Keratinocyte (primary cell): Measurements from ENCODE around the gene RNU7-1. TPM values are rescaled to one million over a fixed set of nuclear protein-coding genes. Genes with fewer than 3 reads are reported as not detected.

Experiments
- DNase-seq: peaks from one replicate; pipeline ENCODE4 v3.0.0-alpha.2; 2011; ENCODE audit warnings: low read depth, missing footprints, low spot score
- FAIRE-seq: peaks from 2 replicates; lab custom pipeline; 2011; peaks lifted over from hg19 to GRCh38; lab: Jason Lieb, UNC
- H2AFZ ChIP-seq: 2 replicates; pipeline ENCODE4 v1.6.0; 2012; ENCODE audit warnings: low read length, control low read depth, inconsistent platforms; ENCODE audit not compliant: control insufficient read depth
- H3K27ac ChIP-seq: 2 replicates; pipeline ENCODE4 v1.5.1; 2011; ENCODE audit warnings: low read length; ENCODE audit not compliant: control insufficient read depth, insufficient read depth
- H3K27me3 ChIP-seq: 3 replicates; pipeline ENCODE4 v1.6.0; 2011; ENCODE audit warnings: low read length; ENCODE audit not compliant: control insufficient read depth, insufficient read depth; ENCODE audit errors: extremely low read depth
- H3K36me3 ChIP-seq, 2 experiments: 2 replicates in 1 of 2; 3 replicates in 1 of 2; pipeline ENCODE4 v1.5.1; 2011; ENCODE audit warnings: low read length in 2 of 2, mild to moderate bottlenecking in 1 of 2; ENCODE audit not compliant: control insufficient read depth in 2 of 2, insufficient read depth in 2 of 2; ENCODE audit errors: extremely low read depth in 1 of 2
- H3K4me1 ChIP-seq: 3 replicates; pipeline ENCODE4 v1.5.1; 2011; ENCODE audit warnings: low read length; ENCODE audit not compliant: control insufficient read depth, insufficient read depth; ENCODE audit errors: extremely low read depth
- H3K4me2 ChIP-seq: 3 replicates; pipeline ENCODE4 v1.6.0; 2011; ENCODE audit warnings: low read depth, low read length; ENCODE audit not compliant: control insufficient read depth, insufficient read depth; ENCODE audit errors: extremely low read depth
- H3K4me3 ChIP-seq, 3 experiments: fragments of 200-600 bp in 1 of 3; sonication (generic) in 1 of 3; 2 replicates in 2 of 3; 3 replicates in 1 of 3; pipeline ENCODE4 v1.5.1; 2011 to 2016; ENCODE audit warnings: low read length in 3 of 3, mild to moderate bottlenecking in 3 of 3, control low read depth in 2 of 3, inconsistent platforms in 1 of 3, low read depth in 1 of 3, mixed read lengths in 1 of 3, mixed run types in 1 of 3, moderate library complexity in 1 of 3; ENCODE audit not compliant: control insufficient read depth in 2 of 3, insufficient read depth in 2 of 3; ENCODE audit errors: extremely low read depth in 1 of 3
- H3K79me2 ChIP-seq: 2 replicates; pipeline ENCODE4 v1.6.0; 2012; ENCODE audit warnings: low read length; ENCODE audit not compliant: control insufficient read depth, insufficient read depth
- H3K9ac ChIP-seq: 3 replicates; pipeline ENCODE4 v1.6.0; 2011; ENCODE audit warnings: low read length; ENCODE audit not compliant: control insufficient read depth, insufficient read depth; ENCODE audit errors: extremely low read depth
- H3K9me1 ChIP-seq: 3 replicates; pipeline ENCODE4 v1.6.0; 2011; ENCODE audit warnings: low read length; ENCODE audit not compliant: control insufficient read depth, insufficient read depth; ENCODE audit errors: extremely low read depth
- H3K9me3 ChIP-seq: 2 replicates; pipeline ENCODE4 v1.5.1; 2012; ENCODE audit warnings: low read depth, low read length; ENCODE audit not compliant: control insufficient read depth
- H4K20me1 ChIP-seq: 3 replicates; pipeline ENCODE4 v1.6.0; 2011; ENCODE audit warnings: low read length; ENCODE audit not compliant: control insufficient read depth, insufficient read depth; ENCODE audit errors: extremely low read depth
- EZH2 ChIP-seq: IDR thresholded peaks from one replicate; pipeline ENCODE4 v1.6.1; 2012; ENCODE audit warnings: inconsistent platforms, mild to moderate bottlenecking, low read length, moderate library complexity
- dilution Hi-C: fragments of 300-500 bp; cut with MboI; formaldehyde crosslinking; loops from one replicate; pipeline ENCODE4 v1.7.0; 2020; ENCODE audit warnings: low sequenced_read_pairs; ENCODE audit not compliant: extremely low pct_ligation_motif_present
- polyA plus RNA-seq, 5 experiments: library from polyadenylated mRNA; depleted of rRNA in 3 of 5; stranded (reverse) in 3 of 5; stranded (forward) in 1 of 5; unstranded in 1 of 5; fragments of >200 nt; gene quantifications; 1 replicate in 1 of 5; 2 replicates in 3 of 5; 3 replicates in 1 of 5; pipeline versions ENCODE4 v1.2.1 to v1.2.3, GENCODE V29; 2011 to 2012; ENCODE audit warnings: missing spikeins in 2 of 5, low read depth in 1 of 5, low replicate concordance in 1 of 5
- TF ChIP-seq, protein P1 (sequence below), 3 experiments: IDR thresholded peaks in 1 of 3; conservative IDR thresholded peaks in 1 of 3; optimal IDR thresholded peaks in 1 of 3; 2 replicates in 2 of 3; 3 replicates in 1 of 3; pipeline versions ENCODE3 to v1.5.1; 2011; ENCODE audit warnings: low read length in 3 of 3, mild to moderate bottlenecking in 3 of 3, moderate library complexity in 2 of 3, control low read depth in 1 of 3, inconsistent platforms in 1 of 3; ENCODE audit not compliant: insufficient read depth in 2 of 3; ENCODE audit errors: extremely low read depth in 1 of 3

The RNU7-1 gene
- polyA plus RNA-seq, 1 donor (not counting 4 experiments of a cell fraction or from before 2014, with no cell fraction given): not detected

DNA sequence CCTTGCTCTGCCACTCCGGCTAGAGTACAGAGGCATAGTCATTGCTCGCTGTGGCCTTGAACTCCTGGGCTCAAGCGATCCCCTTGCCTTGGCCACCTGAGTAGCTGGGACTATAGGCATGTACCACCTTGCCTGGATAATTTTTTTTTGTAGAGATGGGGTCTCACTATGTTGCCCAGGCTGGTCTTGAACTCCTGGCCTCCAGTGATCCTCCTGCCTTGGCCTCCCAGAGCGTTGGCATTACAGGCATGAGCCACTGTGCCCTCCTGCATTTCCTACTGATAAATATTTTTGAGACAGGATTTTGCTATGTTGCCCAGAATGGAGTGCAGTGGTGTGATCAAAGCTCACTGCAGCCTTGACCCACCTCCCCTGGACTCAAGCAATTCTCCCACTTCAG is 36.5 kb downstream of the RNU7-1 start:
- H3K27ac ChIP-seq: no peak overlapping the region
- TF ChIP-seq, protein P1, sequence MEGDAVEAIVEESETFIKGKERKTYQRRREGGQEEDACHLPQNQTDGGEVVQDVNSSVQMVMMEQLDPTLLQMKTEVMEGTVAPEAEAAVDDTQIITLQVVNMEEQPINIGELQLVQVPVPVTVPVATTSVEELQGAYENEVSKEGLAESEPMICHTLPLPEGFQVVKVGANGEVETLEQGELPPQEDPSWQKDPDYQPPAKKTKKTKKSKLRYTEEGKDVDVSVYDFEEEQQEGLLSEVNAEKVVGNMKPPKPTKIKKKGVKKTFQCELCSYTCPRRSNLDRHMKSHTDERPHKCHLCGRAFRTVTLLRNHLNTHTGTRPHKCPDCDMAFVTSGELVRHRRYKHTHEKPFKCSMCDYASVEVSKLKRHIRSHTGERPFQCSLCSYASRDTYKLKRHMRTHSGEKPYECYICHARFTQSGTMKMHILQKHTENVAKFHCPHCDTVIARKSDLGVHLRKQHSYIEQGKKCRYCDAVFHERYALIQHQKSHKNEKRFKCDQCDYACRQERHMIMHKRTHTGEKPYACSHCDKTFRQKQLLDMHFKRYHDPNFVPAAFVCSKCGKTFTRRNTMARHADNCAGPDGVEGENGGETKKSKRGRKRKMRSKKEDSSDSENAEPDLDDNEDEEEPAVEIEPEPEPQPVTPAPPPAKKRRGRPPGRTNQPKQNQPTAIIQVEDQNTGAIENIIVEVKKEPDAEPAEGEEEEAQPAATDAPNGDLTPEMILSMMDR (optimal IDR thresholded peaks at IDR 0.05 in 1 of 3, IDR thresholded peaks at IDR 0.05 in 1 of 3, conservative IDR thresholded peaks at IDR 0.05 in 1 of 3; ENCODE audit: extremely low read depth in 1 of 3, insufficient read depth in 2 of 3, low read length in 3 of 3): no peak
- no peak for TF ChIP-seq EZH2
- dilution Hi-C loops: no loop called here
- H2AFZ ChIP-seq: no peak overlapping the region
- no peak for FAIRE-seq
- H3K4me3 ChIP-seq: no peak overlapping the region
- H4K20me1 ChIP-seq: peaks cover 3% of the 10 kb centered on the region
- no peak for DNase-seq
- no peaks in the 10 kb centered on the region for H3K9me3 ChIP-seq
- no peak overlapping the region for H3K9ac ChIP-seq
- no peak overlapping the region for H3K4me2 ChIP-seq
- H3K79me2 ChIP-seq: no peaks in the 10 kb centered on the region
- no peaks in the 10 kb centered on the region for H3K27me3 ChIP-seq
- H3K9me1 ChIP-seq: no peaks in the 10 kb centered on the region
- peaks cover 26 to 55% of the 10 kb centered on the region in 2 experiments for H3K36me3 ChIP-seq
- peaks cover 21% of the 10 kb centered on the region for H3K4me1 ChIP-seq

DNA sequence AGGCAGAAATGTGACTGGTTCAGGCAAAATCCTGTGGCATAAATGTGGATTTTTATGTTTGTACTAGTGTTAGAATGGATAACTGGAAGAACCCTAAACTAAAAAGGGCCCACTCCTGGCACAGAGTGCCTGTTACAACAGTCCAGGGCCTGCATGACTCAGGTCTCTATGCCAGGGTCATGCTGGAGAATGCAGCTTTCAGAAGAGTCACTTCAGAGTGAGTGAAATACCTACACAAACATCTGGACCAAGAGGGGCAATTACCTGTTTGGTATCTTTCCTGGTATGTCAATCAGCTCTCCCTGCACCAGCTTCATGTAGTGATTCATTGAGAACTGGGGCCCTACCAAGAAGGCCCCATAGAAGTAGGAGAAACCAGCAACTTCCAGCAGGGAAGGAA is 37.1 kb downstream of the RNU7-1 start:
- Histone ChIP-seq H2AFZ (no peak overlapping the region), H3K9me3 (no peaks in the 10 kb centered on the region), H3K27me3 (no peaks in the 10 kb centered on the region), H3K27ac (no peak overlapping the region), H3K4me2 (no peak overlapping the region), H3K9ac (no peak overlapping the region), H4K20me1 (peaks cover 3% of the 10 kb centered on the region), H3K36me3 (peaks cover 20 to 49% of the 10 kb centered on the region in 2 experiments), H3K4me3 (no peak overlapping the region), H3K4me1 (peaks cover 21% of the 10 kb centered on the region), H3K79me2 (no peaks in the 10 kb centered on the region), H3K9me1 (no peaks in the 10 kb centered on the region)
- TF ChIP-seq, protein P1 (optimal IDR thresholded peaks at IDR 0.05 in 1 of 3, IDR thresholded peaks at IDR 0.05 in 1 of 3, conservative IDR thresholded peaks at IDR 0.05 in 1 of 3; ENCODE audit: extremely low read depth in 1 of 3, insufficient read depth in 2 of 3, low read length in 3 of 3): no peak
- TF ChIP-seq EZH2: no peak
- DNase-seq (no peak), FAIRE-seq (no peak)
- dilution Hi-C loops: no loop called here
